Activated CD4-positive, alpha-beta memory T cell treated with anti-CD3 and anti-CD28 coated beads, Interleukin-2, amount 10 ng/mL, durations not matched to agents 7 days and 5 days (primary cell): Measurements from ENCODE around the gene ITGA11. TPM values are rescaled to one million over a fixed set of nuclear protein-coding genes. Genes with fewer than 3 reads are reported as not detected.

ENCODE experiments used
- CTCF ChIA-PET: fragments of 350-600 bp; sonication (Branson Sonifier 250); formaldehyde crosslinking; loops from one replicate; lab custom pipeline; 2021; ENCODE audit warnings: antibody characterized with exemption, inconsistent platforms; lab: Charles Lee
- POLR2A ChIA-PET: fragments of 350-600 bp; sonication (Branson Sonifier 250); formaldehyde crosslinking; loops from one replicate; lab custom pipeline; 2021; ENCODE audit warnings: antibody characterized with exemption; lab: Charles Lee
- DNase-seq: peaks from one replicate; pipeline ENCODE4 v3.0.0-alpha.2; 2020
- H3K27ac Mint-ChIP-seq: one replicate; pipeline ENCODE4 v1.8.0; 2021; ENCODE audit warnings: mild to moderate bottlenecking, mixed read lengths
- H3K27me3 Mint-ChIP-seq: one replicate; pipeline ENCODE4 v1.8.0; 2021; ENCODE audit warnings: mixed read lengths
- H3K36me3 Mint-ChIP-seq: one replicate; pipeline ENCODE4 v1.8.0; 2021; ENCODE audit warnings: low read depth, mixed read lengths
- H3K4me1 Mint-ChIP-seq: one replicate; pipeline ENCODE4 v1.8.0; 2021; ENCODE audit warnings: mixed read lengths
- H3K4me3 Mint-ChIP-seq: one replicate; pipeline ENCODE4 v1.8.0; 2021; ENCODE audit warnings: mild to moderate bottlenecking, mixed read lengths
- H3K9me3 Mint-ChIP-seq: one replicate; pipeline ENCODE4 v1.8.0; 2021; ENCODE audit warnings: mixed read lengths
- total RNA-seq, 2 experiments: library from RNA; stranded (reverse); gene quantifications; one replicate each; pipeline ENCODE4 v1.2.3, GENCODE V29; 2021

Gene ITGA11
- total RNA-seq, 2 experiments from 2014 or later, result 0.20 to 0.73 TPM

- DNase-seq, result no peak
Measured at GRCh38 chr15:68303560-68304436, 128.2 kb downstream of the ITGA11 start.

DNA sequence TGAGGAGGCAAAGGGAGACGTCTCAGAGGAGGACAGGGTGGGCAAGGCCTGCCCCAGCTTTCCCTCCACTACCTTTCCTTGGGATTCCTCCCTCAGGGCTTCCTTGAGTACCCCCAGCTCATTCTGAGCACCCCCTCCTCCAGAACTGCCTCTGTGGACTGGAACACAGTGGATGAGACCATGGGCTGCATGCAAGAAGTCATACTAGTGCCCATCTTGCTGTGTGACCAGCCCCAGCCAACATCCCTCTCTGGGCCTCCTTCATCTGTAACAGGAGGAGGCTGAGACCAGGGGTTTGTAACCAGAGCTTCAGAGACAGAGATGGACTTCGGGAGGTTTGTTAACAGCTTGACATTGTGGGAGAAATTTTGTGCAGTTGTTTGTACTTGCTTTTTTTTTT, 128.8 kb downstream of the ITGA11 start:
- H3K27ac Mint-ChIP-seq, result no peak overlapping the region
- CTCF ChIA-PET, result interaction anchor here (2.6 kb wide), 1 partner anchor 50 kb away, joined by 10 read pairs; no protein-coding TSS in a partner anchor
- H3K4me1 Mint-ChIP-seq, result peaks cover 22% of the 10 kb centered on the region
- no peaks in the 10 kb centered on the region for H3K36me3 Mint-ChIP-seq
- H3K4me3 Mint-ChIP-seq, result no peak overlapping the region
- POLR2A ChIA-PET, result interaction anchor here (1.2 to 2.2 kb wide), 2 partner anchors 24 to 26 kb away, joined by 3 to 5 read pairs; partner anchors contain the start of gene FEM1B
- H3K9me3 Mint-ChIP-seq, result no peaks in the 10 kb centered on the region
- DNase-seq, result no peak
- H3K27me3 Mint-ChIP-seq, result peaks cover 4% of the 10 kb centered on the region

More at GRCh38 chr15:68303560-68304436, 128.2 kb downstream of the ITGA11 start:
- H3K9me3 Mint-ChIP-seq, result no peaks in the 10 kb centered on the region
- CTCF ChIA-PET, result interaction anchor here (0.8 to 2.6 kb wide), 6 partner anchors 12 to 370 kb away, joined by 3 to 10 read pairs (median 3); no protein-coding TSS in a partner anchor
- H3K27me3 Mint-ChIP-seq, result peaks cover 7% of the 10 kb centered on the region
- no peaks in the 10 kb centered on the region for H3K36me3 Mint-ChIP-seq
- no peak overlapping the region for H3K4me3 Mint-ChIP-seq
- POLR2A ChIA-PET, result interaction anchor here (1.2 to 2.2 kb wide), 2 partner anchors 25 to 26 kb away, joined by 3 to 5 read pairs; partner anchors contain the start of gene FEM1B
- H3K27ac Mint-ChIP-seq, result no peak overlapping the region
- peaks cover 18% of the 10 kb centered on the region for H3K4me1 Mint-ChIP-seq

GRCh38 chr15:68302729-68303128, 129.2 kb downstream of the ITGA11 start:
- peaks cover 3% of the 10 kb centered on the region for H3K27me3 Mint-ChIP-seq
- peaks cover 26% of the 10 kb centered on the region for H3K4me1 Mint-ChIP-seq
- no peak overlapping the region for H3K27ac Mint-ChIP-seq
- peaks cover 3% of the 10 kb centered on the region for H3K36me3 Mint-ChIP-seq
- POLR2A ChIA-PET, result interaction anchor here (1.2 to 2.2 kb wide), 2 partner anchors 24 to 25 kb away, joined by 3 to 5 read pairs; partner anchors contain the start of gene FEM1B
- no peaks in the 10 kb centered on the region for H3K9me3 Mint-ChIP-seq
- no peak for DNase-seq
- no peak overlapping the region for H3K4me3 Mint-ChIP-seq
- CTCF ChIA-PET, result interaction anchor here (1.8 to 2.6 kb wide), 2 partner anchors 50 kb away, joined by 4 to 10 read pairs; no protein-coding TSS in a partner anchor

- Mint-ChIP-seq H3K9me3 (no peaks in the 10 kb centered on the region), H3K36me3 (peaks cover 5% of the 10 kb centered on the region), H3K4me1 (peaks cover 22% of the 10 kb centered on the region), H3K4me3 (no peak overlapping the region), H3K27ac (no peak overlapping the region), H3K27me3 (no peaks in the 10 kb centered on the region)
- POLR2A ChIA-PET, result no interaction called here
- CTCF ChIA-PET, result interaction anchor here (1.8 kb wide), 1 partner anchor 49 kb away, joined by 4 read pairs; no protein-coding TSS in a partner anchor
- DNase-seq, result no peak
Measured at GRCh38 chr15:68301301-68301700, 130.7 kb downstream of the ITGA11 start.

DNA sequence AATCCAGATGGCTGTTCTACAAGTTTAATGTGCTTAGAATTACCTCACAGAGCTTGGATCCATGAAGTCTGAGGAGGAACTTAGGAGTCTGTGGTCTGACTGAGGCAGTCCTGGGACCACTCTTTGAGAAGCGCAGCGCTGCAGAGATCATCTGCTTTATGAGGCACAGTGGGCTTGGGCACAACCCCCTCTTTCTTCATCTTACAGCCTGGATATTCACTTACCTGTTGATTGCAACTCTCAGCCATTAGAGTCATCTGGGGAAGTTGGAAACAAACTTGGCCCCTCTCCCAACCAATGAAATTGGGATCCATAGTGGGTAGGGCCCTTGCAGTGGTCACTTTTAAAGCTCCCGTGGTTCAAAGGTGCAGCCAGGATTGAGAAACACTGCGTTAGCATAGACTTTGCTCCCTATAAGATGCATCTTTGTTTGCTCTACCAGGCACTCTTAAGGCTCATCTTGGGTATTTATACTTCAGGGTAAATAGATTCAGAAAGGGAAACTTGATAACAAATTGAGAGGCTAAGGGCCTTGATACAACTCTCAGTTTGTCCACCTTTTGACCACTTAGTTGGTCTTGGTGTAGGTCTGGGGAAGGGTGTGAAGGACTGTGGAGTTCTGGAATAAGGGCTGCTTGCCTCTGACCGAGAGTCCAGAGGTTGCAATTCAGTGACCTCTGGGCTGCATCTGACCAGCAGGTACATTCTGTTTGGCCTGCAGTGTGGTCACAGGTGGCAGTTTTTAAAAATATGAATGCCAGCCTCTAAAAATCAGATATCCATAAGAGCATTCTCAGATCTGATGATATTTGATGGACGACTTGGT, 131.6 kb downstream of the ITGA11 start:
- Mint-ChIP-seq H3K4me3 (no peak overlapping the region), H3K36me3 (peaks cover 5% of the 10 kb centered on the region), H3K27me3 (no peaks in the 10 kb centered on the region), H3K27ac (no peak overlapping the region), H3K4me1 (peaks cover 19% of the 10 kb centered on the region), H3K9me3 (no peaks in the 10 kb centered on the region)
- POLR2A ChIA-PET, result interaction anchor here (2.6 kb wide), 1 partner anchor 21 kb away, joined by 41 read pairs; the partner anchor contains the start of gene FEM1B
- no peak for DNase-seq
- CTCF ChIA-PET, result interaction anchor here (0.8 kb wide), 1 partner anchor 23 kb away, joined by 3 read pairs; no protein-coding TSS in a partner anchor

- Mint-ChIP-seq H3K27ac (peak overlapping the region; percentile 37), H3K27me3 (no peaks in the 10 kb centered on the region), H3K4me3 (no peak overlapping the region), H3K36me3 (peaks cover 14% of the 10 kb centered on the region), H3K4me1 (peaks cover 19% of the 10 kb centered on the region), H3K9me3 (no peaks in the 10 kb centered on the region)
- POLR2A ChIA-PET, result interaction anchor here (2.6 kb wide), 1 partner anchor 21 kb away, joined by 41 read pairs; the partner anchor contains the start of gene FEM1B
- CTCF ChIA-PET, result interaction anchor here (0.8 to 1.6 kb wide), 3 partner anchors 24 to 85 kb away, joined by 3 to 7 read pairs (median 6); no protein-coding TSS in a partner anchor
- DNase-seq, result no peak
Measured at GRCh38 chr15:68299436-68299835, 132.5 kb downstream of the ITGA11 start.

DNA sequence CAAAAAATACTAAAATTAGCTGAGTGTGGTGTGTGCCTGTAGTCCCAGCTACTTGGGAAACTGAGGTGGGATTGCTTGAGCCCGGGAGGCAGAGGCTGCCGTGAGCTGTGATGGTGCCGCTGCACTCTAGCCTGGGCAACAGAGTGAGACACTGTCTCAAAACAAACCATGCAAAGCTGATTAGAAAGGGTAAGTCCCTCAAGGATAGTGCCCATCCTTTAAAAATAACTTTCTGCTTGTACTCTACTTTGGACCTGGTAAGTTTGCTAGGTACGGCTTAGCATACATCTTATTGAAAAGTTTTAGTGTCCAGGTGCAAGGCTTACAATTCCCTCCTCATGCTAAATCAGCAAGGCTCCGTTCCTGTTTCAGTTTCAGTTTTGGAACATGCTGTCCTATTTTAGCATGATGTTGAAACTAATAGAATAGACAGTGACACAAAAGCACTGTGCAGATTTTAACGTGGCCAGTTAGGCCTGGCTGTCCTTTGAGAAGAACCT, 133.0 kb downstream of the ITGA11 start:
- H3K36me3 Mint-ChIP-seq, result peaks cover 18% of the 10 kb centered on the region
- H3K4me3 Mint-ChIP-seq, result peak overlapping the region; percentile 64
- POLR2A ChIA-PET, result interaction anchor here (2.6 kb wide), 1 partner anchor 20 kb away, joined by 41 read pairs; the partner anchor contains the start of gene FEM1B
- no peaks in the 10 kb centered on the region for H3K27me3 Mint-ChIP-seq
- no peaks in the 10 kb centered on the region for H3K9me3 Mint-ChIP-seq
- no peak for DNase-seq
- H3K4me1 Mint-ChIP-seq, result peaks cover 19% of the 10 kb centered on the region
- peak overlapping the region; percentile 70 for H3K27ac Mint-ChIP-seq
- CTCF ChIA-PET, result interaction anchor here (0.6 to 2.2 kb wide), 5 partner anchors 8 to 585 kb away, joined by 3 to 11 read pairs (median 6); partner anchors contain the start of gene FEM1B

DNA sequence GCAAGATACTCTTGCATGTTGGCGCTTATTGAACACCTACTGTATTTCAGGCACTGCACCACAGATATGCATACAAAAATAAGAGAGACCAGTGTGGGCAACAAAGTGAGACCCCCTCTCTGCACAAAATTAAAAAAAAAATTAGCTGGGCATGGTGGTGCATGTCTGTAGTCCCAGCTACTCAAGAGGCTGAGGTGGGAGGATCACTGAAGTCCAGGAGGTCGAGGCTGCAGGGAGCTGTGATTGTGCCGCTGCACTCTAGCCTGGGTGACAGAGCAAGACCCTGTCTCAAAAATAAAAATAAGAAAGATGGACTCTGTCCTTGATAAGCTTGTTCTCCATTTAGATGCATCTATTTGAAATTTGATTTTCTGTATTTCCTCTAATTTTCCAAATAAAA, 133.6 kb downstream of the ITGA11 start:
- ChIA-PET POLR2A (interaction anchor here (2.6 kb wide), 1 partner anchor 19 kb away, joined by 41 read pairs; the partner anchor contains the start of gene FEM1B), CTCF (interaction anchor here (0.6 to 2.2 kb wide), 5 partner anchors 8 to 585 kb away, joined by 3 to 11 read pairs (median 6); partner anchors contain the start of gene FEM1B)
- no peaks in the 10 kb centered on the region for H3K9me3 Mint-ChIP-seq
- H3K36me3 Mint-ChIP-seq, result peaks cover 22% of the 10 kb centered on the region
- peak overlapping the region; percentile 70 for H3K27ac Mint-ChIP-seq
- H3K27me3 Mint-ChIP-seq, result no peaks in the 10 kb centered on the region
- H3K4me1 Mint-ChIP-seq, result peaks cover 19% of the 10 kb centered on the region
- peak overlapping the region; percentile 64 for H3K4me3 Mint-ChIP-seq
- no peak for DNase-seq

GRCh38 chr15:68295014-68295805, 136.8 kb downstream of the ITGA11 start:
- H3K4me3 Mint-ChIP-seq, result no peak overlapping the region
- H3K36me3 Mint-ChIP-seq, result peaks cover 34% of the 10 kb centered on the region
- DNase-seq, result no peak
- no peaks in the 10 kb centered on the region for H3K27me3 Mint-ChIP-seq
- CTCF ChIA-PET, result interaction anchor here (2.9 kb wide), 1 partner anchor 11 kb away, joined by 10 read pairs; no protein-coding TSS in a partner anchor
- H3K9me3 Mint-ChIP-seq, result no peaks in the 10 kb centered on the region
- POLR2A ChIA-PET, result interaction anchor here (7.2 kb wide), 1 partner anchor 18 kb away, joined by 55 read pairs; the partner anchor contains the start of gene FEM1B
- H3K27ac Mint-ChIP-seq, result no peak overlapping the region
- peaks cover 31% of the 10 kb centered on the region for H3K4me1 Mint-ChIP-seq

GRCh38 chr15:68292967-68293366, 139.0 kb downstream of the ITGA11 start:
- ChIA-PET POLR2A (interaction anchor here (7.2 kb wide), 1 partner anchor 16 kb away, joined by 55 read pairs; the partner anchor contains the start of gene FEM1B), CTCF (interaction anchor here (2.4 kb wide), 1 partner anchor 40 kb away, joined by 6 read pairs; no protein-coding TSS in a partner anchor)
- Mint-ChIP-seq H3K4me3 (no peak overlapping the region), H3K36me3 (peaks cover 50% of the 10 kb centered on the region), H3K4me1 (peaks cover 29% of the 10 kb centered on the region), H3K27ac (no peak overlapping the region), H3K9me3 (no peaks in the 10 kb centered on the region), H3K27me3 (no peaks in the 10 kb centered on the region)
- no peak for DNase-seq
